HG03565 (cell line): ENCODE measurements around the gene NAV3.

Experiments used
- ATAC-seq: cut with Tn5 transposase; IDR thresholded peaks from one replicate; pipeline ENCODE4 v1.9.1; 2021; ENCODE audit warnings: mild to moderate bottlenecking, moderate library complexity; ENCODE audit not compliant: unreplicated experiment

Gene NAV3

DNA sequence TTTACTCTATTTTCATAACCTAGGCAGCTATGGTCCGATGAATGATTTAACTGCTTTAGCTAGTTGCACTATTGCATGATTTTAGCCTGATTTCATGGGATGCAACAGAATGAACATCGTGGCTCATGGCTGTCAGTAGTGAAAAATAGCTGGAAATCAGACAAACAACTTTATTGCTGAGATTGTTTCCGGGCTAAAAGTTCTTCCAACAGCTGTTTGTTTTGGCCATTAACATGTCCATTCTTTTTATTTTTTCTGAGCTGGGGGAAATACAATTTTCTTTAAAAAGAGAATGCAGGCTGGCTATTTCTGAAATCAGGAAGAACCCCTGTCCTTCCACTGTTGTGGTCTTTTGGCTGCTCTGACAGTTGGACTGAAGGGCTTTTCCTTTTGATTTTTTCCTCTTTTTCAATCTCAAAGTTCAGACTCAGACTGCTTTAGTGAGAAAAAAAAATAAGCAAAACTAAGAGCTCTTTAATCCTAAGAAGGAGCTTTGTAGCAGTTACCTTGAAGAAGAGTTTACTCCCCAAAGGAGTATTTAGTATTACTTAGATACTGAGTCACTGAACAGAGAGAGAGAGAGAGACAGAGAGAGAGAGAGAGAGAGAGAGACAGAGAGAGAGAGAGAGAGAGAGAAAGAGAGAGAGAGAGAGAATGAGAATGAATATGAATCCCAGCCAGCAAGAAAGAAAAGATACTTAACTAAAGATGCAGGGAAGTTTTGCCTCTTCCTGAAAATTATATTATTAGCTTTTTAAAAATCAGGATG lies at the start of gene NAV3:
Gene NAV3, plus strand, starts transcription at position 312 of the 769 bp plus-strand sequence. CDS start 568 bp downstream, outside the sequence.
- no peak for ATAC-seq

GRCh38 chr12:77782034-77782433 lies 48.7 kb upstream of the NAV3 start:
- ATAC-seq = no peak

- ATAC-seq = no peak
Measured at GRCh38 chr12:77782766-77783165, 47.9 kb upstream of the NAV3 start.

- no peak for ATAC-seq
Measured at GRCh38 chr12:77785211-77785610, 45.5 kb upstream of the NAV3 start.

- ATAC-seq = no peak
Measured at GRCh38 chr12:77786675-77787074, 44.0 kb upstream of the NAV3 start.

DNA sequence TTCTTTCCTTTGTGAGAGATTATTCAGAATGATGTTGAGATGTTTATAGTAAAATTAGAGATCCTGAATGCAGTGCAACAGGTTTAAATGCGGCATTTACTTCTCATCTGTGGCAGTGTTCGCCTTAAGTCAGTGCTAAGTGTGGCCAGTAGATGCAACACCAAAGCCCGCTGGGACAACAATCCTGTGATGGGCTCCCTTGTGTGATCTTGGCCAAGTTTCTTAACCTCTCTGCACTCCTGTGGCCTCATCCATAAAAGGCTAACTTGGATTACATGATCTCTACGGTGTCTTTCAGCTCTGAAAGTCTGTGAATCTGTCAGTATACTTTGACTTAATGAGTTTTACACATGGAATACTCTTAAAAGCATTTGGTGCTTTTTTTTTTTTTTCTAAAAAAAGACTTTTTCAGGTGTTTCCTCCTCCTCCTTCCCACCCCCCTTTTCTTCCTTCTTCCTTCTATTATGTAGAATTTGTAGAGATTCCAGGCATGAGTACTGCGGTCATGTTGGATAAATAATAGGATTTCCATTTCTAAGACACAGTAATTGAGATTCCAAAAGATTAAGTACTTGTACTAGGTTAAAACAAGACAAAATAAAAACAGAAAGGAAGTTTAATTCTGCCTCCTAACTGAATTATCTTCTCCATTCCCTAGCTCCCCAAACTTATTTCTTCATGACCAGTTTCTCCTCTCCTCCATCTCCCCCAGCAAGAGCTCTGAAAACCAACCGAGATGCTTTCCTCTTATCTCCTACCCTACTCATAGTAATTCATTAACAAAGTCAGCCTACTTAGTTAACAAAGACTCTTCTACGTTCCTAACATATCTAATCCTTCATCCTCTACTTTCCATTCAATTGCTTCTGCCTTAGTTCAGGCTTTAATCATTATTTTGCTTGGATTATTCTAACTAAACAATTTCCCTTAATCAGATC lies 42.2 kb upstream of the NAV3 start:
- no peak for ATAC-seq

DNA sequence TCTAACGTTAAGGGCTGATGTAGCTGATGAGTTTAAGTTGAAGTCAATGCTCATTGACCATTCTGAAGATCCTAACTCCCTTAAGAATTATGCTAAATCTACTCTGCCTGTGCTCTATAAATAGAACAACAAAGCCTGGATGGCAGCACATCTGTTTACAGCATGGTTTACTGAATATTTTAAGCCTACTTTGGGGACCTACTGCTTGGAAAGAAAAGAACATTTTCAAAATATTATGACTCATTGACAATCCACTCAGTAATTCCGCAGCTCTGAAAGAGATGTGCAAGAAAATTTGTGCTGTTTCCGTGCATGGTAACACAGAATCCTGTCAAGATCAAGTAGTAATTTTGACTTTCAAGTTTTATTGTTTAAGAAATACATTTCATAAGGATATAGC lies 35.0 kb upstream of the NAV3 start:
- ATAC-seq = no peak

GRCh38 chr12:77796775-77797174 lies 33.9 kb upstream of the NAV3 start:
- no peak for ATAC-seq

- no peak for ATAC-seq
Measured at GRCh38 chr12:77800501-77800900, 30.2 kb upstream of the NAV3 start.

GRCh38 chr12:77808534-77808933 lies 22.2 kb upstream of the NAV3 start:
- no peak for ATAC-seq

DNA sequence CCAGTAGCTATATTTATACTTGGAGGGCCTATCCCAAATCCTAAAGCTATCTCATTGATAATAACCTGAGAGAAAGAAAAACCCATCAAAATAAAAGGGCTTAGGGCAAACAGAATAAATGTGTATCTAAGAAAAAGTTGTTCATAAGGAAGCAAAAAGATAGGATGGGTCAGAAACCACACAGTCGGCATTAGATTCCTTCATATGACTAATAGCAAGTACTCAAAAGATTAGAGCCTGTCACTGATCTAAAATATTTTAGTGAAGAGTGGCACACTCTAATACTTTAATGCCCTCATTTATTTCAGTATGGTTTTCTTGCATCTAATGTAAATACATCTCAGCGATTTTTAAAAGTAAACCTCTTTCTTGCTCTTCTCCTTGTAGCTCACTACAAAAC lies 17.1 kb upstream of the NAV3 start:
- ATAC-seq = no peak

- ATAC-seq = no peak
Measured at GRCh38 chr12:77814386-77814785, 16.3 kb upstream of the NAV3 start.

GRCh38 chr12:77816196-77816595 lies 14.5 kb upstream of the NAV3 start:
- ATAC-seq = peak; percentile 98

DNA sequence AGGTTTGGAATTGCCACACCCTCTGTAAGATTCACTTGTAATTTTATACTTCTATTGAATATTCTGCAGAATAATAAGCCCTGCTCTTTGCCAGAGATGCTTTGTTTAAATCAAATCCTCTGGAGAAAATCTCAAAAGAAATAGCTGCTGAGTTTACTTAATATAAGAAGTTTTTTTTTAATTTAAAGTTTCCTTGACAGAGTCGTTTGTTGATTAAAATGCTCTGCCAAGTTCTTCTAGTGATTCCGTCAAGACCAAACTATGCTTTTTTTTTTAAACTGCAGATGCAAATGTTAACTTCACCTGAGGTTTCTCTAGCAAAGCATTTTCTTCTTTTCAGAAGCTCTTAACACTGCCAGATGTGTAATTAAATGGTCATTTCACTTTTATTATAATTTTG lies 13.4 kb upstream of the NAV3 start:
- no peak for ATAC-seq

GRCh38 chr12:77818351-77818750 lies 12.3 kb upstream of the NAV3 start:
- ATAC-seq = no peak

DNA sequence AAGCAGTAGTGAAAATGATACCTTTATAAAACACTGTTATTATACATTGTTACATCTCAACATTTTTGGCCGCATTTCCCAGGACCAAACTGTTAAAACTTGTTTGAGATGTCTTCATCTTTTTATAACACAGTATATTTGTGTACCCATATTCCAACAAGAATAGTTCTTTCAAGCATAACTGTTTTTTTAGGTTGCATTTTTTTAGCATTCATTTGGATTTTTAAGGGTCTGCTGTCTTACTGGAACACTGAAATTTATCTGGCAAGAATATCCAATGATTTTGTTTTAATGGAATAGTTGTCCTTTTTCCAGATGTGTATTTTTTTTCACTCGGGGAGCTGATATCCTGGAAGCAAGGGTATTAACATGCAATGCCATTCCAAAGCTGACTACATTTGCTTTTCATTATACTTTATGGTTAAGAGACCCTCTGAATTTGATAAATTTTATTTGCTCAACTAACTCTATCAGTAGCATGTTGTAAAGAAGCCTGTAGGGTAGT lies 8.9 kb upstream of the NAV3 start:
- no peak for ATAC-seq

GRCh38 chr12:77833329-77833728 lies 2.6 kb downstream of the NAV3 start:
- ATAC-seq = no peak

- no peak for ATAC-seq
Measured at GRCh38 chr12:77834618-77835017, 3.9 kb downstream of the NAV3 start.

DNA sequence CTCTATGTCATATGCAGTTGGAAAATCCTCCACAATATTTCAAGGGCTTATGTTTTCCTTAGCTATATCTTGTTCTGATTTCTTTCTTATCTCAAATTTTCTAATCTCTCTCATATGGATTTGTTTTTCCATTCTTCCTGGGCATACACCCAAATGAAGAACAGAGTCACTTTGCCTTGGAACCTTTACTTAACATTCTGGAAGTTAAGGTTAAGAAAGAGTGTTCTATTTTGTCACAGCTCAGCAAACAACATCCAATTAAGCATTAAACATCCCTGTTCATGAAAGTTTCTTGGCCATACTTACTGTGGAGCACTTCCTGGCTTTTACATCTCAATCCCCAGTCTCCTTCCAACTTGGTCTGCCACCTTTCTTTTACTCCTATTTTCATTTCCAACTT lies 5.3 kb downstream of the NAV3 start:
- ATAC-seq = no peak

- ATAC-seq = no peak
Measured at GRCh38 chr12:77837876-77838291, 7.2 kb downstream of the NAV3 start.

- ATAC-seq = peak; percentile 41
Measured at GRCh38 chr12:77841521-77841920, 10.8 kb downstream of the NAV3 start.

DNA sequence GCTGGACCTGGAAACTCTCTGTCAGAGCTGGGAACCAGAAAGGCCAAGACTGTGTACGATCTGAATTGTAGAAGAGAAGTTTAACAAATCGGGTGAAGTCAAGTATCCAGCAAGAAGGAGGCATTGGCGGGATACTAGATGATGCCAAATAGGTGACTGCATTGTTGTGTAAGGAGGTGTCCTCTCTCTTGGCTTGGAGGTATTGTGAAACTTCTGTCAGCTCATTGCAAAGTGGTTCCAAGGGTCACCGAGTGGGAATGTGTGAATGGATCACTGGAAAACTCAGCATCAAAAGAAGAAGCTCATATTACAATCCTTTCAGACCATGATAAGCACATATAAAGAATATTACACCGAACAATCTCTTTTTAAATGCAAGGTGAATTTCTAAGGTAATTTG lies 11.7 kb downstream of the NAV3 start:
- ATAC-seq = no peak
